Neural progenitor cell (in vitro differentiated cells): ENCODE measurements around the gene ZIC5. TPM values are rescaled to one million over a fixed set of nuclear protein-coding genes. Genes with fewer than 3 reads are reported as not detected.

Experiments used
- DNase-seq: peaks from one replicate; pipeline ENCODE4 v3.0.0-alpha.2; 2016; ENCODE audit warnings: low spot score
- H2AFZ ChIP-seq: fragments of 200-600 bp; sonication (generic); replicated peaks from 2 replicates; pipeline ENCODE4 v1.6.1; 2016; ENCODE audit warnings: antibody characterized with exemption
- H3F3A ChIP-seq: fragments of 200-600 bp; sonication (generic); 2 replicates; pipeline ENCODE4 v1.6.1; 2016; ENCODE audit warnings: antibody characterized with exemption, low read depth
- H3K27ac ChIP-seq: fragments of 200-600 bp; sonication (generic); 2 replicates; pipeline ENCODE4 v1.5.1; 2016; ENCODE audit warnings: mild to moderate bottlenecking
- H3K27me3 ChIP-seq: fragments of 200-600 bp; sonication (generic); 2 replicates; pipeline ENCODE4 v1.6.1; 2016; ENCODE audit warnings: mild to moderate bottlenecking, moderate library complexity
- H3K36me3 ChIP-seq: fragments of 200-600 bp; sonication (generic); 2 replicates; pipeline ENCODE4 v1.5.1; 2016
- H3K4me1 ChIP-seq: fragments of 200-600 bp; sonication (generic); 2 replicates; pipeline ENCODE4 v1.6.1; 2016; ENCODE audit warnings: mixed run types
- H3K4me2 ChIP-seq: fragments of 200-600 bp; sonication (generic); 2 replicates; pipeline ENCODE4 v1.6.1; 2016
- H3K4me3 ChIP-seq: fragments of 200-600 bp; sonication (generic); 2 replicates; pipeline ENCODE4 v1.5.1; 2016
- H3K79me2 ChIP-seq: fragments of 200-600 bp; sonication (generic); 2 replicates; pipeline ENCODE4 v1.6.1; 2016; ENCODE audit warnings: low read depth
- H3K9ac ChIP-seq: fragments of 200-600 bp; sonication (generic); 2 replicates; pipeline ENCODE4 v1.6.1; 2016
- H3K9me3 ChIP-seq: fragments of 200-600 bp; sonication (generic); 2 replicates; pipeline ENCODE4 v1.5.1; 2016; ENCODE audit warnings: low read depth
- H4K20me1 ChIP-seq: fragments of 200-600 bp; sonication (generic); 2 replicates; pipeline ENCODE4 v1.6.1; 2016; ENCODE audit warnings: low read depth
- H3K27ac Mint-ChIP-seq: 3 replicates; pipeline ENCODE4 v1.8.0; 2021; ENCODE audit warnings: mixed read lengths
- H3K27me3 Mint-ChIP-seq: 2 replicates; pipeline ENCODE4 v1.8.0; 2022; ENCODE audit warnings: low read depth, mild to moderate bottlenecking, inconsistent platforms, moderate library complexity, mixed read lengths; ENCODE audit not compliant: insufficient read depth
- H3K36me3 Mint-ChIP-seq: 3 replicates; pipeline ENCODE4 v1.8.0; 2021; ENCODE audit warnings: mixed read lengths
- H3K4me1 Mint-ChIP-seq: 3 replicates; pipeline ENCODE4 v1.8.0; 2021; ENCODE audit warnings: mixed read lengths
- H3K4me3 Mint-ChIP-seq: 3 replicates; pipeline ENCODE4 v1.8.0; 2021; ENCODE audit warnings: mild to moderate bottlenecking, moderate library complexity, mixed read lengths
- H3K9me3 Mint-ChIP-seq: 3 replicates; pipeline ENCODE4 v1.8.0; 2020; ENCODE audit warnings: mixed read lengths
- EZH2 ChIP-seq: fragments of 200-600 bp; sonication (generic); IDR thresholded peaks from 2 replicates; pipeline ENCODE4 v1.6.1; 2017; ENCODE audit warnings: antibody characterized with exemption, mild to moderate bottlenecking, moderate library complexity
- EZH2phosphoT487 ChIP-seq: fragments of 200-600 bp; sonication (generic); IDR thresholded peaks from 2 replicates; pipeline ENCODE4 v1.6.1; 2017; ENCODE audit warnings: antibody characterized with exemption
- total RNA-seq: library from RNA; depleted of rRNA; stranded (reverse); fragments of >200 nt; gene quantifications from 2 replicates; pipeline ENCODE4 v1.2.3, GENCODE V29; 2015; ENCODE audit warnings: low replicate concordance
- TF ChIP-seq, protein P1 (sequence below): fragments of 200-600 bp; sonication (generic); IDR thresholded peaks from 2 replicates; pipeline ENCODE4 v1.5.1; 2017; ENCODE audit warnings: antibody characterized with exemption, mild to moderate bottlenecking

The ZIC5 gene
- total RNA-seq, 1 donor from 2014 or later = 35.7 TPM

DNA sequence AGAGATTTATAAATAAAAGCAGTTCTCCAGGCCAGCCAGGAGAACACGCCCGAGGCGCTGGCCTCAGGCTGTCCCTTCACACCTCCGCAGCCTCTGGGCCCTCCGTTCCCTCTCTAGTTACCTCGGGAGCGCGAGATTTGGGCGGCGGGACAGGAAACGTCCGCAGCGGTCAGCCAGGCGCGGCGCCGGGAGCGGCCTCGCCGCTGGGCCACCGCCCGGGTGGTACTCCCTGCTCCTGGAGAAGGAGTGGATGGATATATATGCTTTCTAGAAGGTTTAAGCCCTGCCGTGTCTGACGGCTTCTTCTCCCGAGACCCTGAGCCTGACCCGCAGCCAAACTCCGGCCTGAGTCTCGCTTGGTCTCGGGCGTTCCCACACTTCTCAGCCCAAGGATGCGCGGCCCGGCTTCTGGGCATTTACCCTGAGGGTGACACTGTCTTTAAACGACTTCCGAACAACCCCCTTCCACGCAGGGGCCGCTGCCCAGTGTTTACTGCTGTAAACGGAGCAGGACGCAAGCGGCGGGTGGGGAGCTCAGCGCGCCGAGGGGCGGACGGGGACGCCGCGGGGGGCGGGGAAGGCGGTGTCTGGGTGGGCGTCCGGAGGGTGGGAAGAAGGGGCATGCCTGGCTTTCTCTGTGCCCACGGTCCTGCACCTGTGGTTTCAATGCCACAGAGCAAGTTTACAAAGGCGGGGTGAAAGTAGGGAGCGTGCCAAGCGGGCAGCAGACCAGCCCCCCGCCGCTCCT is 8.1 kb upstream of the ZIC5 start:
- Mint-ChIP-seq H3K4me3 (peak overlapping the region; percentile 95), H3K9me3 (peaks cover 14% of the 10 kb centered on the region), H3K27ac (peak overlapping the region; percentile 95), H3K27me3 (peaks cover 25% of the 10 kb centered on the region), H3K36me3 (peaks cover 24% of the 10 kb centered on the region), H3K4me1 (peaks cover 31% of the 10 kb centered on the region)
- Histone ChIP-seq H3K9ac (peak overlapping the region; percentile 98), H3K4me1 (peaks cover 27% of the 10 kb centered on the region), H3K27ac (peak overlapping the region; percentile 99), H3K36me3 (peaks cover 19% of the 10 kb centered on the region), H2AFZ (no peak overlapping the region), H3K4me2 (peak overlapping the region; percentile 95), H3K4me3 (peak overlapping the region; percentile 76), H3K79me2 (peaks cover 87% of the 10 kb centered on the region), H3K27me3 (peaks cover 43% of the 10 kb centered on the region), H3F3A (peaks cover 93% of the 10 kb centered on the region), H3K9me3 (no peaks in the 10 kb centered on the region), H4K20me1 (peaks cover 84% of the 10 kb centered on the region)
- peak; percentile 79 for DNase-seq
- TF ChIP-seq EZH2phosphoT487 = no peak
- TF ChIP-seq EZH2 = no peak
- TF ChIP-seq, protein P1, sequence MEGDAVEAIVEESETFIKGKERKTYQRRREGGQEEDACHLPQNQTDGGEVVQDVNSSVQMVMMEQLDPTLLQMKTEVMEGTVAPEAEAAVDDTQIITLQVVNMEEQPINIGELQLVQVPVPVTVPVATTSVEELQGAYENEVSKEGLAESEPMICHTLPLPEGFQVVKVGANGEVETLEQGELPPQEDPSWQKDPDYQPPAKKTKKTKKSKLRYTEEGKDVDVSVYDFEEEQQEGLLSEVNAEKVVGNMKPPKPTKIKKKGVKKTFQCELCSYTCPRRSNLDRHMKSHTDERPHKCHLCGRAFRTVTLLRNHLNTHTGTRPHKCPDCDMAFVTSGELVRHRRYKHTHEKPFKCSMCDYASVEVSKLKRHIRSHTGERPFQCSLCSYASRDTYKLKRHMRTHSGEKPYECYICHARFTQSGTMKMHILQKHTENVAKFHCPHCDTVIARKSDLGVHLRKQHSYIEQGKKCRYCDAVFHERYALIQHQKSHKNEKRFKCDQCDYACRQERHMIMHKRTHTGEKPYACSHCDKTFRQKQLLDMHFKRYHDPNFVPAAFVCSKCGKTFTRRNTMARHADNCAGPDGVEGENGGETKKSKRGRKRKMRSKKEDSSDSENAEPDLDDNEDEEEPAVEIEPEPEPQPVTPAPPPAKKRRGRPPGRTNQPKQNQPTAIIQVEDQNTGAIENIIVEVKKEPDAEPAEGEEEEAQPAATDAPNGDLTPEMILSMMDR = no peak

DNA sequence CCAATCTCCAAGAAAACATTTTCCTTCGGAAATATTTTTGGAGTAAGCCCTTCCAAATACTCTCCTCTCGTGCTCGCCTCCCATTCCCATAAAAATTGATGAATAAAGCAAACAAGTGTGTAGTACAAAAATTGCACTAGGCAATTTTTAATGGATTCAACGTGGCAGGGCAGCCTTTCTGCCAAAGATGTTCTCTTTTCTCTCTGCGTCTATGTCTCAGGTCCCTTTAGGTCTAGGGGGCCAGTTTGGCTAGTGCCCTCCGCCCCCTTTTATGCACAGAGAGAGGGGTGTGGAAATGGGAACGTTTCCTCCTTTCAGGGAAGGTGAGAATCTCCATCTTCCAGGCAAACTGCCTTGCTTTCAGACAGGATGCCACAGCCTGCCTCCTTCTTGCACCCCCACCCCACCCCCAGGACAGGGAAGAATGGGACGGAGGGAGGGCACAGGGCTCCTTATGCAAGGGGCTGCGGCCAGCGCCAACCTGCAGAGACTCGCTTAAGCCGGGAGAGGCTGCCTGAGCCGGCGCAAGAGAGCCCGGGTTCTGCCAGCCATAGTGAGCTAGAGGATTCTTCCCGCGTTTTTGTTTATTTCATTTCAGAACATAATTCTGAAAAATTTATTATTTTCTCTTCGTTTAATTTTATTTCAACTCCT is 7.4 kb upstream of the ZIC5 start:
- Histone ChIP-seq H2AFZ (no peak overlapping the region), H3K79me2 (peaks cover 86% of the 10 kb centered on the region), H3K27ac (peak overlapping the region; percentile 99), H3K4me1 (peaks cover 34% of the 10 kb centered on the region), H3K36me3 (peaks cover 12% of the 10 kb centered on the region), H3F3A (peaks cover 93% of the 10 kb centered on the region), H3K4me2 (peak overlapping the region; percentile 95), H3K4me3 (peak overlapping the region; percentile 76), H3K9ac (peak overlapping the region; percentile 98), H3K9me3 (no peaks in the 10 kb centered on the region), H4K20me1 (peaks cover 84% of the 10 kb centered on the region), H3K27me3 (peaks cover 50% of the 10 kb centered on the region)
- Mint-ChIP-seq H3K9me3 (peaks cover 7% of the 10 kb centered on the region), H3K27me3 (peaks cover 21% of the 10 kb centered on the region), H3K27ac (peak overlapping the region; percentile 95), H3K4me1 (peaks cover 38% of the 10 kb centered on the region), H3K4me3 (peak overlapping the region; percentile 95), H3K36me3 (peaks cover 17% of the 10 kb centered on the region)
- peak; percentile 92 for DNase-seq
- TF ChIP-seq EZH2phosphoT487 (no peak), EZH2 (no peak)
- TF ChIP-seq, protein P1 = no peak

DNA sequence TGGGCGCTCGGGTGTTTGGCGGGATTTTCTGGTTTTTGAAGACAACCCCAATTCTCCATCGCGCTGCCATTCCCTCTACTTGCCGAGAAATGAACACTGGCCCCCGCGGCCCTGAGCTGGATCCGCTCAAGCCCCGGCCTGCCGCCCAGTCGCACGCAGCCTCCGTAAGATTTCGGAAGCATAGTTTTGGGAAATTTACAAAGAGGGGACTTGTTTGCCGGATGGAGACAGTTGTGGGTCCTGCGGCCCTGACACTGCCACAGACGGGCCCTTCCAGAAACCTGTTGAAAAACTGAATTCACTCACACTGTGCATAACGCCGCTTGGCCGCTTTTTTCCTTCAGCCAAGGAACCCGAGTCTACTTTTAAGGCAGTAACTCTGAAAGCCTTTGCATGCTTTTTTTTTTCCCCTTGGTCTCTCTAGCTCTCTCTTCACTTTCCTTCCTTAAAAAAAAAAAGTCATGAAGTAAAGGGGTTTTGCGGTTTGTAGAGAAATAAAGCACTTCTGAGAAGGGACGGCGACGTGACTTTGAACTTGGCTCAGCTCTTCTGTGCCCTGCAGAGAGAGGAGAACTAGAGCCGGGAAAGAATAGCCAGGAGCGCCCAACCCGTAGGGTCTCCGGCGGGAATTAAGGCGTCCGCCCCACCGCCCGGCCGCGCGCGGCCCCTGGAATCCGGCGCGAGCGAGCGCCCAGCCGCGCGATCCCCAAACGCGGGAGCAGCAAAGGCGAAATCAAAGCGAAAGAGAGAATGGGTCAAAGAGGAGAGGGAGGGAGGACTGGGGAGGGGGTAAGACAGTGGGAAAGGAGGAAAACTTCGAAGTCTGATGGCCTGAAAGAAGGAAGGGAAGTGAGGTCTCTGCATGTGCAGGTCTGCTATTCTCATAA is 6.6 kb upstream of the ZIC5 start:
- Mint-ChIP-seq H3K27me3 (peaks cover 14% of the 10 kb centered on the region), H3K9me3 (no peaks in the 10 kb centered on the region), H3K4me1 (peaks cover 46% of the 10 kb centered on the region), H3K4me3 (peak overlapping the region; percentile 95), H3K36me3 (peaks cover 10% of the 10 kb centered on the region), H3K27ac (peak overlapping the region; percentile 95)
- peak overlapping the region; percentile 95 for H3K4me2 ChIP-seq
- TF ChIP-seq, protein P1 = no peak
- TF ChIP-seq EZH2 = peak; percentile 55
- peak; percentile 43 for TF ChIP-seq EZH2phosphoT487
- peaks cover 58% of the 10 kb centered on the region for H3K27me3 ChIP-seq
- DNase-seq = peak; percentile 84
- peak overlapping the region; percentile 98 for H3K9ac ChIP-seq
- H3F3A ChIP-seq = peaks cover 93% of the 10 kb centered on the region
- H3K4me1 ChIP-seq = peaks cover 42% of the 10 kb centered on the region
- no peaks in the 10 kb centered on the region for H3K9me3 ChIP-seq
- no peak overlapping the region for H3K27ac ChIP-seq
- H3K4me3 ChIP-seq = peak overlapping the region; percentile 76
- H3K36me3 ChIP-seq = peaks cover 4% of the 10 kb centered on the region
- no peak overlapping the region for H2AFZ ChIP-seq
- peaks cover 86% of the 10 kb centered on the region for H3K79me2 ChIP-seq
- peaks cover 83% of the 10 kb centered on the region for H4K20me1 ChIP-seq
